Pancreas (tissue), 10 donors: Measurements from ENCODE around the gene NHLRC1. TPM values are rescaled to one million over a fixed set of nuclear protein-coding genes. Genes with fewer than 3 reads are reported as not detected.

Experiments used
- ATAC-seq, 4 donors: fragments of 200-7000 bp; cut with Tn5 transposase; one replicate each; pipeline versions ENCODE4 v1.8.0 to v1.9.1; 2020; ENCODE audit warnings: mild to moderate bottlenecking in 4 of 4, moderate library complexity in 4 of 4
- DNase-seq, 6 donors: peaks; one replicate each; pipeline ENCODE4 v3.0.0-alpha.2; 2020
- FAIRE-seq: peaks from 2 replicates; lab custom pipeline; 2012; peaks lifted over from hg19 to GRCh38; lab: Jason Lieb, UNC
- H3K27ac ChIP-seq, 4 donors: fragments of 200-600 bp; sonication (generic); 1 replicate in 3 of 4; 2 replicates in 1 of 4; pipeline versions ENCODE4 v1.5.0 to v1.8.0; 2020
- H3K27me3 ChIP-seq, 4 donors: fragments of 200-600 bp; one replicate each; pipeline ENCODE4 v1.8.0; 2021
- H3K36me3 ChIP-seq, 3 donors: fragments of 200-600 bp; sonication (generic) in 1 of 3; one replicate each; pipeline versions ENCODE4 v1.5.0 to v1.8.0; 2020 to 2021
- H3K4me1 ChIP-seq, 3 donors: fragments of 200-600 bp; one replicate each; pipeline ENCODE4 v1.8.0; 2021
- H3K4me3 ChIP-seq, 4 donors: fragments of 200-600 bp; sonication (generic) in 2 of 4; one replicate each; pipeline versions ENCODE4 v1.5.0 to v1.8.0; 2020 to 2021
- H3K9me3 ChIP-seq, 4 donors: fragments of 200-600 bp; one replicate each; pipeline ENCODE4 v1.8.0; 2021
- CTCF ChIP-seq, 4 donors: fragments of 200-600 bp; sonication (generic) in 3 of 4; IDR thresholded peaks; one replicate each; pipeline versions ENCODE4 v1.5.0 to v1.8.0; 2021; ENCODE audit warnings: antibody characterized with exemption in 4 of 4
- WGBS, 2 donors: extraction: QIAGEN DNeasy Blood & Tissue Kit; methylation state at CpG; one replicate each; pipeline ENCODE4 v1.1.7; 2013; 5-methylcytosine and 5-hydroxymethylcytosine counted together
- intact Hi-C, 3 donors: fragments of 100-400 bp; cut with DNase I; formaldehyde crosslinking; loops; one replicate each; pipeline versions ENCODE4 v1.11.1 to v1.14.2; 2022
- polyA plus RNA-seq, 2 donors: library from polyadenylated mRNA; stranded (reverse); fragments of 200-250 nt; gene quantifications; one replicate each; pipeline ENCODE4 v1.2.3, GENCODE V29; 2013
- total RNA-seq, 6 donors: library from RNA; stranded (reverse); fragmentation: NEBNext Ultra II Directional in 4 of 6; extraction: Animal tissue kit (Norgen Biotek cat#: 25700) in 4 of 6; gene quantifications; one replicate each; pipeline versions ENCODE4 v1.2.1 to v1.2.4, GENCODE V29; 2021 to 2023
- donor health status: healthy with polysubstance abuse.
- donor health status: DM: no; HTN: no; CAD: no; lungs with moderate emphysema.
- donor health status: DM: no; HTN: no; CAD: no.
- donor health status: control.
- donor health status: control.
- donor health status: Bipolar disorder and iron deficiency.
- donor health status: DM: yes; HTN: yes; CAD: no.
- donor health status: DM: no; HTN: no; CAD: no.
- donor health status: DM: no; HTN: no; CAD: no.
- donor health status: DM: yes; HTN: yes; CAD: no.

Gene NHLRC1
- total and polyA plus RNA-seq, 8 donors, result 0.93 to 1.8 (median 1.2) TPM

- ATAC-seq (peak in 1 of 4 donors; percentile 50), DNase-seq (no peak), FAIRE-seq (no peak)
- Histone ChIP-seq H3K4me1 (peaks cover 0 to 8% (median 8%) of the 10 kb centered on the region in 3 donors), H3K9me3 (no peaks in the 10 kb centered on the region), H3K36me3 (no peaks in the 10 kb centered on the region), H3K27me3 (no peaks in the 10 kb centered on the region), H3K27ac (peak overlapping the region in 1 of 4 donors; percentile 49), H3K4me3 (no peak overlapping the region)
- intact Hi-C loops, result no loop called here
- TF ChIP-seq CTCF (IDR thresholded peaks at IDR 0.05), result no peak
- WGBS, 2 donors, result 89 to 94% methylated on average over 5 of the region's 5 CpGs
Observed at GRCh38 chr6:18148304-18149025, 26.0 kb upstream of the NHLRC1 start.

DNA sequence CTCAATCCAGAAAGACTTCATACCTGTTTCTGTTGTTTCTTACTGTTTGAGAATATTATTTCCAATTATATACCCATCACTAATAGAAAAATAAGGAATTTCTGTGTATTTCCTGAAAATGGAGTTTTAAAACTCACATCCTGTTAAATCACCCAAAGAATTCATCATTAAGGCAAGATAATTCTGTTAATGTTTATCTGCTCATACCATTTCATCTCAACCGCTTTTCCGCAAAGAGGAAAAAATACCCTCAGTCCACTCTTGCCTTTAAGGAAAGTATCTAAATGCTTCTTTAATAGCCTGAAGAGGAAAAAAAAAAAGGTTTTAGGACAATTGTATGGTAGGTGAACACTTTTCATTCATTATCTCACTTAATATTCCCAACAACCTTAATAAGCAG, 25.1 kb upstream of the NHLRC1 start:
- intact Hi-C loops, result no loop called here
- DNase-seq (no peak), ATAC-seq (peak in 1 of 4 donors; percentile 37), FAIRE-seq (no peak)
- H3K9me3 ChIP-seq, result no peaks in the 10 kb centered on the region
- H3K4me3 ChIP-seq, result no peak overlapping the region
- H3K4me1 ChIP-seq, result no peaks in the 10 kb centered on the region
- no peaks in the 10 kb centered on the region for H3K27me3 ChIP-seq
- no peaks in the 10 kb centered on the region for H3K36me3 ChIP-seq
- H3K27ac ChIP-seq, result peak overlapping the region in 2 of 4 donors; percentile 17 to 49
- no peak for TF ChIP-seq CTCF (IDR thresholded peaks at IDR 0.05)
- WGBS, 2 donors, result 88 to 94% methylated on average over 2 of the region's 2 CpGs

DNA sequence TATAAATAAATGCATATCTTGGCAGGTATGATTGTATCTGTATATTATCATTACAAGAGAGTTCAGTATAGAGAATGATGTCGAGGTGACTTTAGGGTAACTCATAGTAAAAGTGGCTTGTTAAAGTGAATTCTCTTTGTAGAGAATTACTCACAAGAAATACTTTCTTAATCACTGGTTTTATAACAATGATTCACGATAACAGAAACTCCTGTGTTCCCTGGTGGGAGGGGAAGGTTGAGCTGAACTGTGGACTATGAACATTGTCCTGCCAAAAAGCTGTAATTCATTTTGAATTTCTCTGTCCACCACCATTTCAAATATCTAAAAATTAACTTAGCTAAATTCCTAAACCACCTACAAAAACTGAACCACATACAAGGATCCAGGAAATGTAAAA, 24.7 kb upstream of the NHLRC1 start:
- WGBS, 2 donors, result 70 to 72% methylated on average over 2 of the region's 2 CpGs

GRCh38 chr6:18142591-18142861, 20.0 kb upstream of the NHLRC1 start:
- Histone ChIP-seq H3K4me3 (no peak overlapping the region), H3K36me3 (peaks cover 0 to 17% (median 0%) of the 10 kb centered on the region in 3 donors), H3K9me3 (no peaks in the 10 kb centered on the region), H3K4me1 (no peaks in the 10 kb centered on the region), H3K27me3 (no peaks in the 10 kb centered on the region), H3K27ac (no peak overlapping the region)
- no peak for ATAC-seq
- no peak for TF ChIP-seq CTCF (IDR thresholded peaks at IDR 0.05)
- DNase-seq, result no peak
- no peak for FAIRE-seq
- 96 to 98% methylated on average over 3 of the region's 3 CpGs for WGBS, 2 donors
- intact Hi-C loops, result no loop called here

More for the DNA sequence above, 24.7 kb upstream of the NHLRC1 start:
- Histone ChIP-seq H3K27ac (peak overlapping the region in 2 of 4 donors; percentile 17 to 49), H3K36me3 (no peaks in the 10 kb centered on the region), H3K9me3 (no peaks in the 10 kb centered on the region), H3K4me1 (no peaks in the 10 kb centered on the region), H3K4me3 (no peak overlapping the region), H3K27me3 (no peaks in the 10 kb centered on the region)
- intact Hi-C loops, result no loop called here
- no peak for DNase-seq
- peak; percentile 54 for FAIRE-seq
- peak in 3 of 4 donors; percentile 35 to 49 (median 38) for ATAC-seq
- TF ChIP-seq CTCF (IDR thresholded peaks at IDR 0.05), result no peak
